Measurements from ENCODE around the gene FGD3. TPM values are rescaled to one million over a fixed set of nuclear protein-coding genes. Genes with fewer than 3 reads are reported as not detected.

FGD3 gene
- total RNA-seq, 4 donors from 2014 or later = 0.29 to 4.9 (median 2.9) TPM

DNA sequence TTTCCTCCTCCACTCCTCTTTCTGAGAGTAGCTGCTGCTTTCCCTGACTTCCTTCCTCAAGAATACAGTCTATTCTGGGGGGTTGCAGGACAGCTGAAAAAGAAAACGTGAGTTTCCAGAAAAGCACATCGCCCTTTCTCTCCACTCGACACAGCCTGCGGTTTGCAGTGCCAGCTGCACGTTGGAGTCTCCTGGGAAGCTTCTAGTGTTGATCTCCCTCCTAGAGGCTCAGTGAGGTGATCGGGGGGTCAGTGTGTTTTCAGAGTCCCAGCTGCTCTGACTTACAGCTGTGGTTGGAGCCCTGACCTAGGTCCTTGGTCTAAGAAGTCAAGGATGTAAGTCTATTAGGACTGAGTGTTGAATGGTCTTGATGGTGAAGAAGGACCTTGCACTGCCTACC is 86.2 kb downstream of the FGD3 start:
- Histone ChIP-seq H3K4me1 (no peaks in the 10 kb centered on the region), H3K36me3 (no peaks in the 10 kb centered on the region), H3K9me3 (no peaks in the 10 kb centered on the region), H3K27ac (no peak overlapping the region), H3K27me3 (no peaks in the 10 kb centered on the region), H3K4me3 (no peak overlapping the region)
- TF ChIP-seq, protein P1, sequence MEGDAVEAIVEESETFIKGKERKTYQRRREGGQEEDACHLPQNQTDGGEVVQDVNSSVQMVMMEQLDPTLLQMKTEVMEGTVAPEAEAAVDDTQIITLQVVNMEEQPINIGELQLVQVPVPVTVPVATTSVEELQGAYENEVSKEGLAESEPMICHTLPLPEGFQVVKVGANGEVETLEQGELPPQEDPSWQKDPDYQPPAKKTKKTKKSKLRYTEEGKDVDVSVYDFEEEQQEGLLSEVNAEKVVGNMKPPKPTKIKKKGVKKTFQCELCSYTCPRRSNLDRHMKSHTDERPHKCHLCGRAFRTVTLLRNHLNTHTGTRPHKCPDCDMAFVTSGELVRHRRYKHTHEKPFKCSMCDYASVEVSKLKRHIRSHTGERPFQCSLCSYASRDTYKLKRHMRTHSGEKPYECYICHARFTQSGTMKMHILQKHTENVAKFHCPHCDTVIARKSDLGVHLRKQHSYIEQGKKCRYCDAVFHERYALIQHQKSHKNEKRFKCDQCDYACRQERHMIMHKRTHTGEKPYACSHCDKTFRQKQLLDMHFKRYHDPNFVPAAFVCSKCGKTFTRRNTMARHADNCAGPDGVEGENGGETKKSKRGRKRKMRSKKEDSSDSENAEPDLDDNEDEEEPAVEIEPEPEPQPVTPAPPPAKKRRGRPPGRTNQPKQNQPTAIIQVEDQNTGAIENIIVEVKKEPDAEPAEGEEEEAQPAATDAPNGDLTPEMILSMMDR (IDR thresholded peaks at IDR 0.05) = no peak
- TF ChIP-seq POLR2A (IDR thresholded peaks at IDR 0.05) = no peak
- intact Hi-C loops (cut with DNase I; ENCODE audit: low total_unique reads) = no loop called here
- DNase-seq = no peak

DNA sequence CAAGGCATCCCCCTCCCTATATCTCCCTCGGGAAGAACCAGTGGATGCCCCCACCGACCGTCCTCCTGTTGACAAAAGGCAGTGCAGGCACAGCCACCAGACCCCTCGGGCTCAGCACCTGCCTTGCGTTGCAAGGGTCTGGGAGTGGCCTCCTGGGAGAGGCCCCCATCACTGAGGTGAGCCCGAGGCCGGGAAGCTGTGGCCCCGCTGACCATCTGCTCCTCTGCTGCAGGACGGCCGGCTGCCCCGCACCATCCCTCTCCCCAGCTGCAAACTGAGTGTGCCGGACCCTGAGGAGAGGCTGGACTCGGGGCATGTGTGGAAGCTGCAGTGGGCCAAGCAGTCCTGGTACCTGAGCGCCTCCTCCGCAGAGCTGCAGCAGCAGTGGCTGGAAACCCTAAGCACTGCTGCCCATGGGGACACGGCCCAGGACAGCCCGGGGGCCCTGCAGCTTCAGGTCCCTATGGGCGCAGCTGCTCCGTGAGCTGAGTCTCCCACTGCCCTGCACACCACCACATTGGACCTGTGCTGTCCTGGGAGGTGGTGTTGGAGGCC is 87.9 kb downstream of the FGD3 start:
- no peaks in the 10 kb centered on the region for H3K9me3 ChIP-seq
- intact Hi-C loops (cut with DNase I; ENCODE audit: low total_unique reads) = no loop called here

DNA sequence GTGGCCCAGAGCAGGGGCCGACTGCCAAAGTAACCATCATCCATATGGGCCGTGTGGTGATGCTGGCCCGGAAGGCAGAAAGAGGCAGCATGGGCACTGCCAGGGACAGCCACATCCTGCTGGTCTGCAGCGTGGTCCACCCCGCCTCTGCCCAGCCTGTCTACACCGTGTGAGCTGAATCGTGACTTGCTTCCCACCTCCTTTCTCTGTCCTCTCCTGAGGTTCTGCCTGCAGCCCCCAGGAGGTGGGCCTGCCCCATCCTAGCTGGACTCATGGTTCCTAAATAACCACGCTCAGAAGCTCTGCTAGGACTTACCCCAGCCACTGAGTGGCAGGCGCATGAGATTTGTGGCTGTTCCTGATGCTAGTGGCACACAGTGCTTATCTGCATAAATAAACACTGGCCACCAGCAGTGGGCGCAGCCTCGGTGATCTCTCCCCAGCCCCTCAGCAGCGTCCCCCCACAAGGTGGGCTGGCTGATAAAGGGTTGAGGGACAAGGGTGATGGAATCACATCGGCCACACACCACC is 88.6 kb downstream of the FGD3 start:
- H3K4me1 ChIP-seq = no peaks in the 10 kb centered on the region
- no peaks in the 10 kb centered on the region for H3K27me3 ChIP-seq
- intact Hi-C loops (cut with DNase I; ENCODE audit: low total_unique reads) = no loop called here
- H3K9me3 ChIP-seq = no peaks in the 10 kb centered on the region
- no peak for TF ChIP-seq POLR2A (IDR thresholded peaks at IDR 0.05)
- TF ChIP-seq, protein P1 (IDR thresholded peaks at IDR 0.05) = no peak
- no peak overlapping the region for H3K27ac ChIP-seq
- no peak for DNase-seq
- H3K4me3 ChIP-seq = no peak overlapping the region
- H3K36me3 ChIP-seq = no peaks in the 10 kb centered on the region

More for the DNA sequence above, 87.9 kb downstream of the FGD3 start:
- no peak for DNase-seq
- Histone ChIP-seq H3K4me3 (no peak overlapping the region), H3K4me1 (no peaks in the 10 kb centered on the region), H3K27me3 (no peaks in the 10 kb centered on the region), H3K36me3 (no peaks in the 10 kb centered on the region), H3K27ac (no peak overlapping the region)
- no peak for TF ChIP-seq POLR2A (IDR thresholded peaks at IDR 0.05)
- TF ChIP-seq, protein P1 (IDR thresholded peaks at IDR 0.05) = no peak

DNA sequence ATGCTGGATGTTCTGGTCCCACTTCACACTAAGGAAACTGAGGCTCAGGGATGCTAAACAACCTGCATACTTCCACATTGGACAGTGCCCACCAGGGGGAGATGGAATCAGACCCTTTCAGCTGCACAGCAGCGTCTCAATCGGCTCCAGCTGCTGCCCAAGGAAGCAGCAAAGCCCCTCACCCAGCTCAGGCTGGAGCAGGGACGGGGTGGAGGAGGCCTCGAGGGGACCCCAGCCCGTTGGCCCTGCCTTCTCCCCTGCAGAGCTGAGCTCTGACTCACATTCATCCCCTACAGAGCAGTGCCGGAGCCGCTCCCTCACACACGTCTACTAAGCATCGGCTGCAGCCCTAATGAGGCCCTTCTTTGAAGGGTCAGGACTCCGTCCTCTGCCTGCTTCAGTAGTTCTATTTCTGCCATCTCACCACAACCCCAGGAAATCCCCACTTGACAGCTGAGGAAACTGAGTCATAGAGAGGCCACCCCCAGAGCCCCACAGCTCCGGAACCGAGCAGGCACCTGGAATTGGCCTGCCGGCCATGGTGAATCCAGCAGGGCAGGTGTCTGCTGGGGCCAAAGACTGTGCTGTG is 89.7 kb downstream of the FGD3 start:
- intact Hi-C loops (cut with DNase I; ENCODE audit: low total_unique reads) = no loop called here
- H3K9me3 ChIP-seq = no peaks in the 10 kb centered on the region

DNA sequence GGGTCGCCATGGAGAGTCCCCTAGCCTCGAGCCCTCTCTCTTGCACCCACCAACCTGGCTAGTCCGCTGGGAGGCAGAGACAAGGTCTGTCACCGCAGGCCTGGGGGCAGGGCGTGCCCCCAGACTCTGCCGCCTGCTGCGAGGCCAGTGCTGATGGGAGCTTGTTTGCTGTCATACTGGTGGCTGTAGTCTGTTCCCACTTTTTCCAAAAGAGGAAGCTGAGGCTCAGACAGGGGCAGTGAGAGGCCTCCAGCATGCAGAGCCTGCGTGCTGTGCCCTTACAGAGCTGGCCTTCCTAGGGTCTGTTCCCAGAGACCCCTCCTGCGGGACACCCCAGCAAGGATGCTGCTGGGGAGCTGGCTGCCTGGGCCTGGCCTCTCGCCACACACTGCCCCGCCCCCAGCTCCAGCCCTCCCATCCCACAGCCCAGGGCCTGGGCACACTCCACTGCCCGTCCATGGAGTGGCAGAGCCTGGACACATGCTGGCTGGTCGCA is 90.2 kb downstream of the FGD3 start:
- Histone ChIP-seq H3K9me3 (no peaks in the 10 kb centered on the region), H3K4me3 (no peak overlapping the region), H3K27me3 (no peaks in the 10 kb centered on the region), H3K27ac (no peak overlapping the region), H3K36me3 (no peaks in the 10 kb centered on the region), H3K4me1 (no peaks in the 10 kb centered on the region)
- TF ChIP-seq POLR2A (IDR thresholded peaks at IDR 0.05) = no peak
- TF ChIP-seq, protein P1 (IDR thresholded peaks at IDR 0.05) = no peak
- intact Hi-C loops (cut with DNase I; ENCODE audit: low total_unique reads) = no loop called here
- no peak for DNase-seq

More for the DNA sequence above, 89.7 kb downstream of the FGD3 start:
- Histone ChIP-seq H3K27ac (no peak overlapping the region), H3K4me3 (no peak overlapping the region), H3K27me3 (no peaks in the 10 kb centered on the region), H3K4me1 (no peaks in the 10 kb centered on the region), H3K36me3 (no peaks in the 10 kb centered on the region)
- TF ChIP-seq, protein P1 (IDR thresholded peaks at IDR 0.05) = no peak
- TF ChIP-seq POLR2A (IDR thresholded peaks at IDR 0.05) = no peak
- DNase-seq = no peak
